ENCODE measurements around the gene AFDN. TPM values are rescaled to one million over a fixed set of nuclear protein-coding genes. Genes with fewer than 3 reads are reported as not detected.

Gene AFDN
- total RNA-seq, 1 donor, result 29.2 TPM

DNA sequence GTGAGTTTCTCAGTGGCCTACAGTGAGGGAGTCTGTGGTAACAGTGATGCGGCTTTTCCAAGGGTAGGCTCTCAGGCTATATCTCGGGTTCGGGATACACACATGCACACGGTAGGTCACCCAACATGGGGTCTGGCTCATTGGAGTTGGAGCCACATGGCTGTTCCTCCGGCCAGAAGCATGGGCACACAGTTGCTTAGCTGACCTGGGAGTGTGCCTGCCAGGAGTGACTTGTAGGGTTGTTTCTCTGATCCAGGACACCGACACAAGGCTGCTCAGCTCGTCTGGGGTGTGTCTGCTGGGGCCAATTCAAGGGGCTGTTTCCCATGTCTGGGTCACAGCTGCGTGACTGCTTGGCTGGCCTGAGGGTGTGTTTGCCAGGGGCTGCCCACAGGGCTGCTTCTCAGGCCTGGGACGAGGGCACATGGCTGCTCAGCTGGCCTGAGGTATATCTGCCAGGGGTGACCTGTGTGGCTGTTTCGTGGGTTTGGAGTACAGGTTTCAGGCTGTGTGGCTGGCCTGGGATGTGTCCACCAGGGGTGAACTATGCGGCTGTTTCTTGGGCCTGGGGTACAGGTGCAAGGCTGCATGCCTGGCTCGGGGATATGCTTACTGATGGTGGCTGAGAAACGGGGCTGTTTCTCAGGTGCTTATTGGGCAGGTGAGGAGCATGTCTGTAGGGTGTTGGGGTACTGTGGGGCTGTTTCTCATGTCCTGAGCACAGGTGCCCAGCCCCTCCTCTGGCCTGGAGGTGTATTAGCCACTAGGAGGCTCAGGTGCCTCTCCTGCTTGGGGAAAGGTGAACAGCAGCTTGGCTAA lies 185.9 kb downstream of the AFDN start:
- TF ChIP-seq, protein P1, sequence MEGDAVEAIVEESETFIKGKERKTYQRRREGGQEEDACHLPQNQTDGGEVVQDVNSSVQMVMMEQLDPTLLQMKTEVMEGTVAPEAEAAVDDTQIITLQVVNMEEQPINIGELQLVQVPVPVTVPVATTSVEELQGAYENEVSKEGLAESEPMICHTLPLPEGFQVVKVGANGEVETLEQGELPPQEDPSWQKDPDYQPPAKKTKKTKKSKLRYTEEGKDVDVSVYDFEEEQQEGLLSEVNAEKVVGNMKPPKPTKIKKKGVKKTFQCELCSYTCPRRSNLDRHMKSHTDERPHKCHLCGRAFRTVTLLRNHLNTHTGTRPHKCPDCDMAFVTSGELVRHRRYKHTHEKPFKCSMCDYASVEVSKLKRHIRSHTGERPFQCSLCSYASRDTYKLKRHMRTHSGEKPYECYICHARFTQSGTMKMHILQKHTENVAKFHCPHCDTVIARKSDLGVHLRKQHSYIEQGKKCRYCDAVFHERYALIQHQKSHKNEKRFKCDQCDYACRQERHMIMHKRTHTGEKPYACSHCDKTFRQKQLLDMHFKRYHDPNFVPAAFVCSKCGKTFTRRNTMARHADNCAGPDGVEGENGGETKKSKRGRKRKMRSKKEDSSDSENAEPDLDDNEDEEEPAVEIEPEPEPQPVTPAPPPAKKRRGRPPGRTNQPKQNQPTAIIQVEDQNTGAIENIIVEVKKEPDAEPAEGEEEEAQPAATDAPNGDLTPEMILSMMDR (IDR thresholded peaks at IDR 0.05; ENCODE audit: insufficient read depth, low read length), result no peak
- H3K4me3 ChIP-seq (ENCODE audit: low read depth, low read length), result no peak overlapping the region
- DNase-seq (ENCODE audit: low read depth), result no peak

DNA sequence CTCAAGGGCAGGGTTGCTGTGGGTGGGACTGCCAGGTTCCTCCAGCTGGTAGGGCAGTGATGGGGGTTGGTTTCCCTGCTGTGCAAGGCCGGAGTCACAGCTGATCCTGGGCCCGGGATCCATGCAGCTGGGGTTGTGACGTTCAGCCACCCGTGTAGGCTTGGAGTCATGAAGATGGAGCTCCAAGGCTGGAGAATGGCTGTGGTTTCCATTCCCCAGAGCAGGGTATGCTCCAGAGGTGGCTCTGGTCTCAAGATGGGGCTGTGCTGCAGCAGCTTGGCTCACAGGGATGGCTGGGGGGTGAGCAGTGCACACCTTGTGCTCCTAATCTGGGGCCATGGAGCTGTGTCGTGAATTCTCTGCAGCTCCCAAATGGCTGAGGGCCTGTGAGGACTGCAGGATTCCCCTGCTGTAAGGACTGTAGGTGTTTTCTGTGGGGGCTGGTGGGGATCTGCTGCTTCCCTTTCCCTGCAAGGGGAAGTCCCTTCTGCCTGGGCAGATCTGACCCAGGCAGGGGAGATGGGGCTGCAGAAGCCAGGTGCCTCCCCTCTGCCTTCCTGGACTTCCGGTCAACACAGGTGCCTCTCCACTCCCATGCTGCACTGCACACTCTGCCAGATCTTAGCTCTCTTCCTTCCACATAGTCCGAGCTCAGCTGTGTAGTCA lies 186.7 kb downstream of the AFDN start:
- H3K4me3 ChIP-seq (ENCODE audit: low read depth, low read length), result no peak overlapping the region
- TF ChIP-seq, protein P1 (IDR thresholded peaks at IDR 0.05; ENCODE audit: insufficient read depth, low read length), result no peak
- DNase-seq (ENCODE audit: low read depth), result no peak

DNA sequence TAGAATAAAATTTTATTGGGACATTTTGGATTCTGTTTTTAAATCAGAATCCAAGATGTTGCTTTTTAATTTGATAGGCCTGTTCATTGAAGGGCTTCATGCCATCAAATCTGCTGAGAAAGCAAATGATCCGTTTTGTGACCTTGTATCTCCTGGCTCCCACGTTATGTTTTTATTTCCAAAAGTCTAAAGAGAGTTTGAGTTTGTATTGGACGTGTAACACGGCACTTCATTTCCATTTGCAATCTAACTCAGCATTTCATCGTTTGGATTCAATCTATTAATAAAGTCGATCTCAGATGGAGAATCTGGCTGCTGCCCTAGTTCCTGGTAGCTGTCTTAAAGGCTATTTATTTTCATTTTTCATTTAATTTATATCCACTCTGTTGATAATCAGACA lies 187.7 kb downstream of the AFDN start:
- DNase-seq (ENCODE audit: low read depth), result no peak
- no peak overlapping the region for H3K4me3 ChIP-seq (ENCODE audit: low read depth, low read length)
- TF ChIP-seq, protein P1 (IDR thresholded peaks at IDR 0.05; ENCODE audit: insufficient read depth, low read length), result no peak

DNA sequence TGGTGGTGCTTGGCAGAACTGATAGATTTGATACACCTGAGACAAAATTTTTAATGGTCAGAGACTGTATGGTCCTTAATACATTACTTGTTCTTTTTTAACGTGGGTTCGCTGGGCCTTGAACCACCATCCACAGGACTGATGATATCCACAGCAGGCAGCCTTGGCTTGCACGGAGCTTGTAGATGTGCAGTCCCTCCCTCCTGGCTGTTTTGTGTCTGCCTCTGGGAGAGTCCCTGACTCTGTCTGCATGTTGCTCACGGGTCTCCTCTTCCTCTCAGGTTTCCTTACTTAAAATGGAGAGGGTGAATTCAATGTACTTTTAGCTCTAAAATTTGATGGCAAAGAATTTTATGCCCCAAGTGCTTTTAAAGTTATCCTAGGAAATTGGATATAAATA lies 188.3 kb downstream of the AFDN start:
- no peak for DNase-seq (ENCODE audit: low read depth)
- TF ChIP-seq, protein P1 (IDR thresholded peaks at IDR 0.05; ENCODE audit: insufficient read depth, low read length), result no peak
- no peak overlapping the region for H3K4me3 ChIP-seq (ENCODE audit: low read depth, low read length)

DNA sequence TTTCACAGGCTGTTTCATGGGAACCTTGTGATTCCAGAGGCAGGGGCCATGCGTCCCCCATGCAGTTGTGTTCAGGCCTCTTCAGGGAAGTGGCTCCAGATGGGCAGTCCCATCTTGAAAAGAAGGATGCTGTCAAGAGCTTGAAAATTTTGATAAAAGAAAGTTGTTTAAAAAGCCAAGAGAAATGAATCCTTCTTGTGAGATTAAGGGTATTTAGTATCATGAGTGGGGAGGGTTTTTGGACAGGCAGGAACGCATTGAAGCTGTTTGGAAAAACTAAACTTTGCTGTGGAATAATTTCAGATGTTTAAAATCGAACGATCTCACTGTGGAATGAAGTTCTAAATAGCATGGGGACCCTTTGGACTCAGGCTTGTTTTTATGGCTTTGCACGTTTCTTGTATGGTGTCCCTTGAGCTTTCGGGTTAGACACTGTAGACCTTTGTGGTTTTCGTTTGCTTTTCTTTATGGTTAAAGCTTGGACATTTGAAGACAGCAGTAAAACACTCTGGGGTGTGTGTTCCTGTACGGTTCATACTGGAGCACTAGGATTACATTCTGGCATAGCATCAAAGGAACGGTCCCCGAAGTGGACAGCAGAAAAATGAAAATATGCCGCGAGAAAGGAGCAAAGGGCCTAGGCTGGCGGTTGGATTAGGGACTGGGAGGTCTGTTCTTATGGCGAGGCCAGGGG lies 188.9 kb downstream of the AFDN start:
- DNase-seq (ENCODE audit: low read depth), result no peak
- H3K4me3 ChIP-seq (ENCODE audit: low read depth, low read length), result no peak overlapping the region
- TF ChIP-seq, protein P1 (IDR thresholded peaks at IDR 0.05; ENCODE audit: insufficient read depth, low read length), result no peak

DNA sequence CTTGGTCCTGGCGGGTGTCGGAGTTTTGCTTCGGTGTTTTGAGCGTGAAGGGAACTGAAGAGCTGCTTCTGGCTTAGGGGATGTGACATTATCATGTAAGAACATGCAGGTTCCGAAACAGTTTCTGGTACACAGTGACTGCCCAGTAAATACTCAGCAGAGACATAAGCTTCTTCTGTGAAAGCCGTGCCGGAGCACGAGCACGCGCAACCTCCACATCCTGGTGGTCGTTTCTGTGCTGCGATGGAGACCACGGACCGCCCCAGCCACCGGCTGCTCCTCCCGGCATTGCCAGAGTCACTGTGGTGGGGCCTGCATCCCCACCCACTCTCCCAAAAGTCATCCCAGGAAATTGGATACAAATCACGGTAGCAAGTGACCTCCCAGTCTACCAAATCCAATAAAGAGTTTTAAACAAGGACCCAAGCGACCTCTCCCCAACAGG lies 189.5 kb downstream of the AFDN start:
- no peak for DNase-seq (ENCODE audit: low read depth)
- TF ChIP-seq, protein P1 (IDR thresholded peaks at IDR 0.05; ENCODE audit: insufficient read depth, low read length), result no peak
- no peak overlapping the region for H3K4me3 ChIP-seq (ENCODE audit: low read depth, low read length)
